ENCODE results near the gene ACBD6. TPM values are rescaled to one million over a fixed set of nuclear protein-coding genes. Genes with fewer than 3 reads are reported as not detected.

Gene ACBD6
- total RNA-seq, 1 donor from 2014 or later = 34.4 TPM

- Histone ChIP-seq H3K4me3 (no peak overlapping the region), H3K27me3 (no peaks in the 10 kb centered on the region), H3K27ac (no peak overlapping the region), H3K9me3 (no peaks in the 10 kb centered on the region), H3K4me1 (no peaks in the 10 kb centered on the region), H3K36me3 (no peaks in the 10 kb centered on the region)
- TF ChIP-seq POLR2A (IDR thresholded peaks at IDR 0.05) (no peak), POLR2AphosphoS5 (IDR thresholded peaks at IDR 0.05; ENCODE audit: insufficient read depth in 1 of 2, low read depth in 1 of 2) (no peak), CTCF (IDR thresholded peaks at IDR 0.05) (no peak)
- intact Hi-C loops (cut with DNase I) = loop anchor here (10.0 kb wide), 1 partner anchor 103 kb away; no protein-coding TSS in a partner anchor
- DNase-seq (ENCODE audit: extremely low spot score in 2 of 2) = no peak
Measured at GRCh38 chr1:180522213-180522515, 19.8 kb upstream of the ACBD6 start.

GRCh38 chr1:180521474-180522212 lies 19.3 kb upstream of the ACBD6 start:
- no peak for TF ChIP-seq CTCF (IDR thresholded peaks at IDR 0.05)
- no peak for TF ChIP-seq POLR2A (IDR thresholded peaks at IDR 0.05)
- no peak for TF ChIP-seq POLR2AphosphoS5 (IDR thresholded peaks at IDR 0.05; ENCODE audit: insufficient read depth in 1 of 2, low read depth in 1 of 2)
- intact Hi-C loops (cut with DNase I) = loop anchor here (10.0 kb wide), 1 partner anchor 103 kb away; no protein-coding TSS in a partner anchor
- no peaks in the 10 kb centered on the region for H3K27me3 ChIP-seq
- no peaks in the 10 kb centered on the region for H3K9me3 ChIP-seq
- no peak overlapping the region for H3K4me3 ChIP-seq
- H3K36me3 ChIP-seq = no peaks in the 10 kb centered on the region
- no peak overlapping the region for H3K27ac ChIP-seq
- no peak for DNase-seq (ENCODE audit: extremely low spot score in 2 of 2)
- H3K4me1 ChIP-seq = no peaks in the 10 kb centered on the region

GRCh38 chr1:180519846-180520245 lies 17.5 kb upstream of the ACBD6 start:
- Histone ChIP-seq H3K4me3 (no peak overlapping the region), H3K27me3 (no peaks in the 10 kb centered on the region), H3K36me3 (no peaks in the 10 kb centered on the region), H3K4me1 (no peaks in the 10 kb centered on the region), H3K9me3 (no peaks in the 10 kb centered on the region), H3K27ac (no peak overlapping the region)
- DNase-seq (ENCODE audit: extremely low spot score in 2 of 2) = no peak
- TF ChIP-seq POLR2AphosphoS5 (IDR thresholded peaks at IDR 0.05; ENCODE audit: insufficient read depth in 1 of 2, low read depth in 1 of 2) (no peak), CTCF (IDR thresholded peaks at IDR 0.05) (no peak), POLR2A (IDR thresholded peaks at IDR 0.05) (no peak)
- intact Hi-C loops (cut with DNase I) = loop anchor here (10.0 kb wide), 1 partner anchor 105 kb away; no protein-coding TSS in a partner anchor

GRCh38 chr1:180515857-180516388 lies 13.5 kb upstream of the ACBD6 start:
- H3K4me1 ChIP-seq = no peaks in the 10 kb centered on the region
- no peak overlapping the region for H3K4me3 ChIP-seq
- H3K36me3 ChIP-seq = no peaks in the 10 kb centered on the region
- intact Hi-C loops (cut with DNase I) = no loop called here
- no peak for TF ChIP-seq POLR2AphosphoS5 (IDR thresholded peaks at IDR 0.05; ENCODE audit: insufficient read depth in 1 of 2, low read depth in 1 of 2)
- TF ChIP-seq CTCF (IDR thresholded peaks at IDR 0.05) = peak; percentile 63 to 75 (median 73)
- no peak overlapping the region for H3K27ac ChIP-seq
- H3K27me3 ChIP-seq = no peaks in the 10 kb centered on the region
- no peak for DNase-seq (ENCODE audit: extremely low spot score in 2 of 2)
- no peaks in the 10 kb centered on the region for H3K9me3 ChIP-seq

GRCh38 chr1:180515364-180515763 lies 13.0 kb upstream of the ACBD6 start:
- Histone ChIP-seq H3K4me1 (no peaks in the 10 kb centered on the region), H3K9me3 (no peaks in the 10 kb centered on the region), H3K36me3 (no peaks in the 10 kb centered on the region), H3K27me3 (no peaks in the 10 kb centered on the region), H3K27ac (no peak overlapping the region), H3K4me3 (no peak overlapping the region)
- intact Hi-C loops (cut with DNase I) = no loop called here
- TF ChIP-seq CTCF (IDR thresholded peaks at IDR 0.05) (no peak), POLR2A (IDR thresholded peaks at IDR 0.05) (no peak), POLR2AphosphoS5 (IDR thresholded peaks at IDR 0.05; ENCODE audit: insufficient read depth in 1 of 2, low read depth in 1 of 2) (no peak)
- DNase-seq (ENCODE audit: extremely low spot score in 2 of 2) = no peak

Measured in vagina (tissue), 2 donors.